PFSK-1 (cell line): ENCODE measurements around the gene ELANE.

Experiments used
- FOXP2 ChIP-seq: optimal IDR thresholded peaks from 2 replicates; pipeline ENCODE3; 2011; ENCODE audit warnings: borderline replicate concordance, control low read depth, inconsistent platforms; ENCODE audit not compliant: insufficient read depth; ENCODE audit errors: extremely low read length, extremely low read depth
- POLR2AphosphoS5 ChIP-seq: IDR thresholded peaks from 2 replicates; pipeline ENCODE4 v1.6.1; 2012; ENCODE audit warnings: low read depth, mild to moderate bottlenecking, control low read depth, low read length, moderate library complexity
- SIN3A ChIP-seq: IDR thresholded peaks from 2 replicates; pipeline ENCODE4 v1.6.1; 2012; ENCODE audit warnings: mild to moderate bottlenecking, low read length, moderate library complexity, borderline replicate concordance; ENCODE audit not compliant: insufficient read depth
- TAF1 ChIP-seq: IDR thresholded peaks from 2 replicates; pipeline ENCODE4 v1.6.1; 2012; ENCODE audit warnings: low read length, control low read depth, borderline replicate concordance; ENCODE audit not compliant: insufficient read depth
- TF ChIP-seq, protein P1 (sequence below), 2 experiments: IDR thresholded peaks; 2 replicates each; pipeline versions ENCODE4 v1.6.1 to v1.8.0; 2011 to 2012; ENCODE audit warnings: low read depth in 2 of 2, low read length in 2 of 2, control low read depth in 1 of 2, inconsistent platforms in 1 of 2, mild to moderate bottlenecking in 1 of 2, moderate library complexity in 1 of 2; ENCODE audit not compliant: insufficient read depth in 1 of 2

The ELANE gene

DNA sequence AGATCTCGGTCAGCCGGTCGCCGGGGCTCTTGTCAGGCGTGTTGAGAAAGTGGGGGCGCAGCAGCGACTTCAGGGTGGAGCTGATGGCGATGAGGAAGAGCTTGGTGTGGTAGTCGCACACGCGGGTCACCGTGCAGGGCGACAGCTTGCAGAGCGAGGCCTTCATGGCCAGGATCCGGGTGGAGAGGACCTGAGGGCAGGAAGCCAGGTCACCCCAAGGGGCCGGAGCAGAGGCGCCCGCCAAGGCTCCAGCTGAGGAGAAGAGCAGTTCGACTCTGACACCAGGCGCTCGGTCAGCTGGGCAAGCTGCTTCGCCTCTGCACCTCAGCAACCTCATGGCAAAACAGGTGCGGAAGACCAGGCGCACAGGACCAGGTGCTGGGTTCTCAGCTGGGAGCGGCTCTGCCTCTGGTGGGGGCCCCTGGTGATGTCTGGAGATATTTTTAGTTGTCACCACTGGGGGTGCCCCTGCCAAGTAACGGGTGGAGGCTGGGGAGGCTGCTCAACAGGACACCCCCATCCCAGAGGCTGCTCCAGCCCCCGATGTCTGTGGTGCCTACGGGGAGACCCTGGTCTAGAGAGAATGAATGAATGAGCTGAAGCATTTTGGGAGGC lies 23.3 kb downstream of the ELANE start:
- TF ChIP-seq FOXP2 (no peak), SIN3A (no peak), POLR2AphosphoS5 (no peak), TAF1 (no peak)
- TF ChIP-seq, protein P1, sequence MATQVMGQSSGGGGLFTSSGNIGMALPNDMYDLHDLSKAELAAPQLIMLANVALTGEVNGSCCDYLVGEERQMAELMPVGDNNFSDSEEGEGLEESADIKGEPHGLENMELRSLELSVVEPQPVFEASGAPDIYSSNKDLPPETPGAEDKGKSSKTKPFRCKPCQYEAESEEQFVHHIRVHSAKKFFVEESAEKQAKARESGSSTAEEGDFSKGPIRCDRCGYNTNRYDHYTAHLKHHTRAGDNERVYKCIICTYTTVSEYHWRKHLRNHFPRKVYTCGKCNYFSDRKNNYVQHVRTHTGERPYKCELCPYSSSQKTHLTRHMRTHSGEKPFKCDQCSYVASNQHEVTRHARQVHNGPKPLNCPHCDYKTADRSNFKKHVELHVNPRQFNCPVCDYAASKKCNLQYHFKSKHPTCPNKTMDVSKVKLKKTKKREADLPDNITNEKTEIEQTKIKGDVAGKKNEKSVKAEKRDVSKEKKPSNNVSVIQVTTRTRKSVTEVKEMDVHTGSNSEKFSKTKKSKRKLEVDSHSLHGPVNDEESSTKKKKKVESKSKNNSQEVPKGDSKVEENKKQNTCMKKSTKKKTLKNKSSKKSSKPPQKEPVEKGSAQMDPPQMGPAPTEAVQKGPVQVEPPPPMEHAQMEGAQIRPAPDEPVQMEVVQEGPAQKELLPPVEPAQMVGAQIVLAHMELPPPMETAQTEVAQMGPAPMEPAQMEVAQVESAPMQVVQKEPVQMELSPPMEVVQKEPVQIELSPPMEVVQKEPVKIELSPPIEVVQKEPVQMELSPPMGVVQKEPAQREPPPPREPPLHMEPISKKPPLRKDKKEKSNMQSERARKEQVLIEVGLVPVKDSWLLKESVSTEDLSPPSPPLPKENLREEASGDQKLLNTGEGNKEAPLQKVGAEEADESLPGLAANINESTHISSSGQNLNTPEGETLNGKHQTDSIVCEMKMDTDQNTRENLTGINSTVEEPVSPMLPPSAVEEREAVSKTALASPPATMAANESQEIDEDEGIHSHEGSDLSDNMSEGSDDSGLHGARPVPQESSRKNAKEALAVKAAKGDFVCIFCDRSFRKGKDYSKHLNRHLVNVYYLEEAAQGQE (IDR thresholded peaks at IDR 0.05; ENCODE audit: insufficient read depth in 1 of 2, low read depth in 2 of 2, low read length in 2 of 2), result no peak

DNA sequence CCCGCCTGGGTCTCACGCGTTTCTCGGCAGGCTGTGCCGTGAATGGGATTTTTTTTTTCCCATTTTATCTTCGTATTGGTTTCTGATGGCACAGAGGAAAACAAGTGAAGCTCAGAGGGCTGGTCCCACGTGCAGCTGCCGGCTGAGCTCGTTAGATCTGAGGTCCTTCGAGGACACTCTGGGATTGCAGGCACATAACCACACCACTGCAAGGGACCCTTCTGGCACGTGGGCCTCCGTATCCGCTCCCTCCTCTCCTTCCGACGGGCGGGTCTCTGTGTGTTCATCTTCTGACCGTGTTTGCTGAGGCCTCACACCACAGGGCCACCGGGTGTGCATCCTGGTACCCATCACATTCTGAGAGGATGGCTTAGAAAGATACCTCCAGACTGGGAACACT lies 24.0 kb downstream of the ELANE start:
- TF ChIP-seq POLR2AphosphoS5, result no peak
- TF ChIP-seq FOXP2, result no peak
- TF ChIP-seq TAF1, result no peak
- TF ChIP-seq, protein P1 (IDR thresholded peaks at IDR 0.05; ENCODE audit: insufficient read depth in 1 of 2, low read depth in 2 of 2, low read length in 2 of 2), result no peak
- TF ChIP-seq SIN3A, result no peak

DNA sequence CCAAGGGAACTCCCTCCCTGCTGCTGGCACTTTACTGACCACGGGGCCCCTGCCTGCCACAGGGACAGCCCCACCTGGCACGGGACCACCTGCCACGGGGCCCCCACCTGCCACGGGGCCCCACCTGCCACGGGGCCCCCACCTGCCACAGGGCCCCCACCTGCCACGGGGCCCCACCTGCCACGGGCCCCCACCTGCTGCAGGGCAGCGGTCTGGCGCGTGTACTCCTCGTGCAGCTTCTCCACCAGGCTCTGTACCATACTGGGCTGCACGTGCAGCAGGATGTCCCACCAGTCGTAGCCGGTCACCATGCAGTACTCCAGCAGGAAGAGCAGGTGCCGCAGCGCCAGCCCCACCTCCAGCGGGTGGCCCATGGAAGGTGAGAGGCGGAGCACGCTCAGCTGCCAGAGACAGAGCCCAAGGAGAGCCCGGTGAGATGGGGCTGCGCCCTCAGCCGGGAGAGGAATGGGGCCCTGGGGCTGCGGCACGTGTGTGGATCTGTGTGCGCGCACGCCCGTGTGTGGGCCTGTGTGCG lies 24.7 kb downstream of the ELANE start:
- TF ChIP-seq SIN3A (no peak), FOXP2 (no peak), POLR2AphosphoS5 (no peak), TAF1 (no peak)
- TF ChIP-seq, protein P1 (IDR thresholded peaks at IDR 0.05; ENCODE audit: insufficient read depth in 1 of 2, low read depth in 2 of 2, low read length in 2 of 2), result no peak

DNA sequence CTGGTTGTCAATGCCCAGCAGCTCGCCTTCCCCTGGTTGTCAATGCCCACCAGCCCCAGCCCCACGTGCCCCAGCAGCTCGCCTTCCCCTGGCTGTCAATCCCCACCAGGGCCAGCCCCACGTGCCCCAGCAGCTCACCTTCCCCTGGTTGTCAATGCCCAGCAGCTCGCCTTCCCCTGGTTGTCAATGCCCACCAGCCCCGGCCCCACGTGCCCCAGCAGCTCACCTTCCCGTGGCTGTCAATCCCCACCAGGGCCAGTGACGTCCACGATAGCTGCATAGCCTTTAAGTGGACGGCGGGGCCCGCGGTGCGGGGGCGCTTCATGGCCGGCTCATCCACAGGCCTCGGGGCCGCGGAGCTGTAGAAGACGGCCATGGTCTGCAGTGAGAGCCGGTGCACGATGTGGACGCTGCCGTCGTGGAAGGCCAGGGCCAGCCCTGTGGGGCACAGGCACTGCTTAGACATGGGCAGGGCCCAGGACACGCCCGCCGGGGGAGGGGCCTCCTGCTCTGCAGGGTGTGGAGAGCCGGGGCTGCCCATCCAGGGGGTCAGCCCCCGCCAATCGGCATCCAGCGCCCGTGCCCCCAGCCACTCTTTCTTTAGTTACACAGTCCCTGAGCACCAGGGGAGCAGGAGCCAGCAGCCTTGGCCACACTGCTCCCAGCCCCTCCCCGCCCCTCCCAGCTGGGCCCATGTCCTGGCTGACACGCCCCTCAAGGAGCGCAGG lies 27.8 kb downstream of the ELANE start:
- TF ChIP-seq, protein P1 (IDR thresholded peaks at IDR 0.05; ENCODE audit: insufficient read depth in 1 of 2, low read depth in 2 of 2, low read length in 2 of 2), result no peak
